Activated effector memory CD4-positive, alpha-beta T cell treated with Interleukin-2 at 50 U/mL for 16 hours (primary cell): Measurements from ENCODE around the gene CCDC159.
"Not testable (repeated sequence)": the region's sequence is repeated elsewhere in the genome, so short reads cannot be mapped to it uniquely, and the experiment has no call there.

ENCODE experiments used
- DNase-seq: peaks from one replicate; pipeline ENCODE4 v3.0.0-alpha.2; 2020

CCDC159 gene

GRCh38 chr19:11338569-11339253 is 7.6 kb upstream of the CCDC159 start:
- DNase-seq: no peak

- DNase-seq: peak; percentile 69
Measured at GRCh38 chr19:11339254-11340098, 6.8 kb upstream of the CCDC159 start, which contains the start of gene RAB3D. Gene RAB3D, minus strand, starts transcription at chr19:11339657. Its CDS starts 2,258 bp downstream, at chr19:11337399.

GRCh38 chr19:11340099-11340467 is 6.2 kb upstream of the CCDC159 start:
- not testable (repeated sequence) for DNase-seq

- DNase-seq: no peak
Measured at GRCh38 chr19:11342429-11342828, 3.9 kb upstream of the CCDC159 start.

- DNase-seq: no peak
Measured at GRCh38 chr19:11345122-11345803, 1.1 kb upstream of the CCDC159 start.

GRCh38 chr19:11347546-11348039 is 1.3 kb downstream of the CCDC159 start:
- no peak for DNase-seq

GRCh38 chr19:11349171-11349570 is 2.9 kb downstream of the CCDC159 start:
- DNase-seq: no peak

- not testable (repeated sequence) for DNase-seq
Measured at GRCh38 chr19:11354102-11354501, 7.8 kb downstream of the CCDC159 start.

GRCh38 chr19:11355160-11356073 is 9.1 kb downstream of the CCDC159 start, which contains the start of gene PLPPR2:
Gene PLPPR2, plus strand, starts transcription at chr19:11355432. Its CDS starts 2,242 bp downstream, at chr19:11357674.
- peak; percentile 67 for DNase-seq

GRCh38 chr19:11356074-11356397 is 9.7 kb downstream of the CCDC159 start:
- no peak for DNase-seq

GRCh38 chr19:11356676-11357550 is 10.6 kb downstream of the CCDC159 start:
- DNase-seq: no peak

- DNase-seq: no peak
Measured at GRCh38 chr19:11359421-11359820, 13.1 kb downstream of the CCDC159 start.

- DNase-seq: no peak
Measured at GRCh38 chr19:11361037-11361770, 14.9 kb downstream of the CCDC159 start.

- no peak for DNase-seq
Measured at GRCh38 chr19:11361771-11362731, 15.7 kb downstream of the CCDC159 start.

GRCh38 chr19:11363881-11364280 is 17.6 kb downstream of the CCDC159 start:
- no peak for DNase-seq

- no peak for DNase-seq
Measured at GRCh38 chr19:11364296-11364904, 18.1 kb downstream of the CCDC159 start.

- DNase-seq: no peak
Measured at GRCh38 chr19:11364935-11365334, 18.6 kb downstream of the CCDC159 start.

- no peak for DNase-seq
Measured at GRCh38 chr19:11365557-11366117, 19.3 kb downstream of the CCDC159 start.
